H9 (cell line): ENCODE measurements around the gene CCK. TPM values are rescaled to one million over a fixed set of nuclear protein-coding genes. Genes with fewer than 3 reads are reported as not detected.

Experiments used
- DNase-seq: peaks from one replicate; pipeline ENCODE4 v3.0.0-alpha.2; 2017
- H2AFZ ChIP-seq: one replicate; pipeline ENCODE4 v1.6.1; 2013; ENCODE audit warnings: mild to moderate bottlenecking, low read length, control low read depth, moderate library complexity
- H2AK5ac ChIP-seq: 2 replicates; pipeline ENCODE4 v1.6.1; 2013; ENCODE audit warnings: low read length, control low read depth, mixed read lengths; ENCODE audit not compliant: insufficient read length
- H2BK120ac ChIP-seq: one replicate; pipeline ENCODE4 v1.6.1; 2013; ENCODE audit warnings: low read depth, mild to moderate bottlenecking, low read length, control low read depth, inconsistent platforms; ENCODE audit not compliant: poor library complexity, severe bottlenecking
- H2BK12ac ChIP-seq: 2 replicates; pipeline ENCODE4 v1.6.1; 2013; ENCODE audit warnings: low read length, control low read depth, mixed read lengths, low read depth; ENCODE audit not compliant: insufficient read length
- H2BK15ac ChIP-seq: 2 replicates; pipeline ENCODE4 v1.6.1; 2013; ENCODE audit warnings: low read depth, low read length, control low read depth
- H2BK20ac ChIP-seq: one replicate; pipeline ENCODE4 v1.6.1; 2013; ENCODE audit warnings: low read depth, mild to moderate bottlenecking, low read length, control low read depth, inconsistent platforms; ENCODE audit not compliant: poor library complexity, severe bottlenecking
- H2BK5ac ChIP-seq: 2 replicates; pipeline ENCODE4 v1.6.1; 2013; ENCODE audit warnings: low read length, control low read depth, mixed read lengths; ENCODE audit not compliant: insufficient read length
- H3K14ac ChIP-seq: 2 replicates; pipeline ENCODE4 v1.6.1; 2013; ENCODE audit warnings: low read length, control low read depth; ENCODE audit not compliant: insufficient read depth
- H3K18ac ChIP-seq: 2 replicates; pipeline ENCODE4 v1.6.1; 2013; ENCODE audit warnings: low read depth, mild to moderate bottlenecking, mixed read lengths, low read length, control low read depth; ENCODE audit not compliant: insufficient read length
- H3K23ac ChIP-seq: 2 replicates; pipeline ENCODE4 v1.6.1; 2013; ENCODE audit warnings: low read length, control low read depth, mixed read lengths, low read depth; ENCODE audit not compliant: insufficient read length
- H3K23me2 ChIP-seq: 2 replicates; pipeline ENCODE4 v1.6.1; 2013; ENCODE audit warnings: low read depth, mild to moderate bottlenecking, mixed read lengths, low read length, control low read depth; ENCODE audit not compliant: insufficient read length, poor library complexity, severe bottlenecking
- H3K27ac ChIP-seq: 2 replicates; pipeline ENCODE4 v1.5.1; 2013; ENCODE audit warnings: low read length, control low read depth, mixed read lengths, low read depth; ENCODE audit not compliant: insufficient read length
- H3K27me3 ChIP-seq: 2 replicates; pipeline ENCODE4 v1.6.1; 2013; ENCODE audit warnings: low read length, control low read depth, inconsistent platforms; ENCODE audit not compliant: insufficient read depth
- H3K4ac ChIP-seq: 2 replicates; pipeline ENCODE4 v1.6.1; 2013; ENCODE audit warnings: low read depth, mild to moderate bottlenecking, control low read depth, inconsistent platforms, low read length, moderate library complexity
- H3K4me1 ChIP-seq: 2 replicates; pipeline ENCODE4 v1.6.1; 2013; ENCODE audit warnings: low read length, control low read depth, inconsistent platforms; ENCODE audit not compliant: insufficient read depth
- H3K4me2 ChIP-seq: 2 replicates; pipeline ENCODE4 v1.6.1; 2013; ENCODE audit warnings: low read length, control low read depth, mixed read lengths; ENCODE audit not compliant: insufficient read length, insufficient read depth
- H3K56ac ChIP-seq: 2 replicates; pipeline ENCODE4 v1.6.1; 2013; ENCODE audit warnings: low read depth, mild to moderate bottlenecking, mixed read lengths, low read length, control low read depth; ENCODE audit not compliant: insufficient read length
- H3K79me1 ChIP-seq: 2 replicates; pipeline ENCODE4 v1.6.1; 2013; ENCODE audit warnings: low read depth, mild to moderate bottlenecking, moderate library complexity, low read length, control low read depth, inconsistent platforms; ENCODE audit not compliant: insufficient read depth, poor library complexity, severe bottlenecking
- H3K79me2 ChIP-seq: 2 replicates; pipeline ENCODE4 v1.6.1; 2013; ENCODE audit warnings: low read length, control low read depth, inconsistent platforms; ENCODE audit not compliant: insufficient read depth
- H3K9ac ChIP-seq: 2 replicates; pipeline ENCODE4 v1.6.1; 2013; ENCODE audit warnings: low read length, control low read depth, mixed read lengths; ENCODE audit not compliant: insufficient read length; ENCODE audit errors: extremely low read depth
- H3K9me3 ChIP-seq: one replicate; pipeline ENCODE4 v1.6.1; 2013; ENCODE audit warnings: low read depth, low read length, inconsistent platforms; ENCODE audit not compliant: control insufficient read depth
- H3T11ph ChIP-seq: one replicate; pipeline ENCODE4 v1.6.1; 2013; ENCODE audit warnings: mild to moderate bottlenecking, low read length, control low read depth, inconsistent platforms
- H4K20me1 ChIP-seq: one replicate; pipeline ENCODE4 v1.6.1; 2013; ENCODE audit not compliant: control insufficient read depth, insufficient read length, insufficient read depth
- H4K5ac ChIP-seq: 2 replicates; pipeline ENCODE4 v1.6.1; 2013; ENCODE audit warnings: low read depth, mild to moderate bottlenecking, mixed read lengths, low read length, control low read depth; ENCODE audit not compliant: insufficient read length
- H4K8ac ChIP-seq: replicated peaks from 2 replicates; pipeline ENCODE4 v1.6.1; 2013; ENCODE audit warnings: low read length, control low read depth, mixed read lengths, low read depth; ENCODE audit not compliant: insufficient read length
- H4K91ac ChIP-seq: 2 replicates; pipeline ENCODE4 v1.6.1; 2013; ENCODE audit warnings: low read depth, mild to moderate bottlenecking, moderate library complexity, mixed read lengths, low read length, control low read depth; ENCODE audit not compliant: insufficient read length
- H3K27ac Mint-ChIP-seq, 3 experiments: 2 replicates in 2 of 3; 3 replicates in 1 of 3; pipeline ENCODE4 v1.8.0; 2020 to 2021; ENCODE audit warnings: mixed read lengths in 3 of 3, mild to moderate bottlenecking in 1 of 3, moderate library complexity in 1 of 3
- H3K27me3 Mint-ChIP-seq: 2 replicates; pipeline ENCODE4 v1.8.0; 2021; ENCODE audit warnings: low read depth, mild to moderate bottlenecking, moderate library complexity, mixed read lengths
- H3K36me3 Mint-ChIP-seq, 3 experiments: 2 replicates in 2 of 3; 3 replicates in 1 of 3; pipeline ENCODE4 v1.8.0; 2020 to 2021; ENCODE audit warnings: low read depth in 3 of 3, mixed read lengths in 3 of 3; ENCODE audit not compliant: insufficient read depth in 1 of 3
- H3K4me1 Mint-ChIP-seq, 2 experiments: 2 replicates each; pipeline ENCODE4 v1.8.0; 2020; ENCODE audit warnings: mixed read lengths in 2 of 2
- H3K4me3 Mint-ChIP-seq, 2 experiments: 2 replicates in 1 of 2; 3 replicates in 1 of 2; pipeline ENCODE4 v1.8.0; 2020 to 2021; ENCODE audit warnings: mild to moderate bottlenecking in 2 of 2, mixed read lengths in 2 of 2, moderate library complexity in 1 of 2
- H3K9me3 Mint-ChIP-seq, 2 experiments: 2 replicates in 1 of 2; 3 replicates in 1 of 2; pipeline ENCODE4 v1.8.0; 2020; ENCODE audit warnings: mild to moderate bottlenecking in 2 of 2, mixed read lengths in 2 of 2, moderate library complexity in 1 of 2
- WGBS: extraction: QIAGEN DNeasy Blood & Tissue Kit; methylation state at CpG from one replicate; pipeline ENCODE4 v1.1.7; 2013; ENCODE audit warnings: missing lambda C conversion rate, low lambda C conversion rate, mixed read lengths; ENCODE audit not compliant: insufficient read length; ENCODE audit errors: extremely low coverage; 5-methylcytosine and 5-hydroxymethylcytosine counted together
- total RNA-seq: library from RNA; stranded (reverse); gene quantifications from 2 replicates; pipeline ENCODE4 v1.2.1, GENCODE V29; 2021
- TF ChIP-seq, protein P1 (sequence below): fragments of 200-600 bp; sonication (generic); conservative IDR thresholded peaks from 3 replicates; pipeline ENCODE4 v1.8.0; 2021; ENCODE audit warnings: antibody characterized with exemption, mild to moderate bottlenecking

The CCK gene
- total RNA-seq, 1 experiment from 2014 or later, result 0.37 TPM

DNA sequence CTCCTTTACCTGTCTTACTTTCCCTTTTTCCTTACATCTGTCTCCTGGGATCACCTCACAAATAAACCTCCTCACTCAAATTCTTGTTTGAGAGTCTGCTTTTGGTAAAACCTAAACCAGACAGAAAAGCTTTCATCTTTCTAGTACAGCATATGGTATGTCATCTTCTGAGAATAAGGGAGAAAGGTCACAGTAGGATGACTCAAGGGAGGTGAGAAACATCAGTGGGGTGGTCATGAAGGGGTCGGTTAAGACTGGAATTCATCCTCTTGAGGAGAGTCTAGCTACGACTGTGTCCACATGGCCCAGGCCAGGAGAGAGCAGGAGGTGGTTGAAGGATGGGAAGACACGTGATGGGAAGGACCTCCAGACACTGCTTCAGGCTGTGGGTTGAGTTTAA lies 34.8 kb upstream of the CCK start:
- H3K18ac ChIP-seq, result no peak overlapping the region
- no peak overlapping the region for H3K27ac ChIP-seq
- no peak overlapping the region for H4K5ac ChIP-seq
- no peaks in the 10 kb centered on the region for H3K9me3 ChIP-seq
- no CpG with 5 or more reads among the region's 3 CpGs for WGBS
- no peak overlapping the region for H2BK120ac ChIP-seq
- H3K27ac Mint-ChIP-seq, result no peak overlapping the region
- peaks cover 9% of the 10 kb centered on the region for H3K27me3 Mint-ChIP-seq
- no peak overlapping the region for H3K4ac ChIP-seq
- no peak overlapping the region for H3K23ac ChIP-seq
- TF ChIP-seq, protein P1, sequence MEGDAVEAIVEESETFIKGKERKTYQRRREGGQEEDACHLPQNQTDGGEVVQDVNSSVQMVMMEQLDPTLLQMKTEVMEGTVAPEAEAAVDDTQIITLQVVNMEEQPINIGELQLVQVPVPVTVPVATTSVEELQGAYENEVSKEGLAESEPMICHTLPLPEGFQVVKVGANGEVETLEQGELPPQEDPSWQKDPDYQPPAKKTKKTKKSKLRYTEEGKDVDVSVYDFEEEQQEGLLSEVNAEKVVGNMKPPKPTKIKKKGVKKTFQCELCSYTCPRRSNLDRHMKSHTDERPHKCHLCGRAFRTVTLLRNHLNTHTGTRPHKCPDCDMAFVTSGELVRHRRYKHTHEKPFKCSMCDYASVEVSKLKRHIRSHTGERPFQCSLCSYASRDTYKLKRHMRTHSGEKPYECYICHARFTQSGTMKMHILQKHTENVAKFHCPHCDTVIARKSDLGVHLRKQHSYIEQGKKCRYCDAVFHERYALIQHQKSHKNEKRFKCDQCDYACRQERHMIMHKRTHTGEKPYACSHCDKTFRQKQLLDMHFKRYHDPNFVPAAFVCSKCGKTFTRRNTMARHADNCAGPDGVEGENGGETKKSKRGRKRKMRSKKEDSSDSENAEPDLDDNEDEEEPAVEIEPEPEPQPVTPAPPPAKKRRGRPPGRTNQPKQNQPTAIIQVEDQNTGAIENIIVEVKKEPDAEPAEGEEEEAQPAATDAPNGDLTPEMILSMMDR, result no peak
- H3K9ac ChIP-seq, result no peak overlapping the region
- H2BK15ac ChIP-seq, result no peak overlapping the region
- H3K9me3 Mint-ChIP-seq, result no peaks in the 10 kb centered on the region; a peak in 2 of 5 replicates
- H2AFZ ChIP-seq, result no peak overlapping the region
- H3K4me3 Mint-ChIP-seq, result no peak overlapping the region
- no peak overlapping the region for H2BK12ac ChIP-seq
- H3K27me3 ChIP-seq, result no peaks in the 10 kb centered on the region
- no peak overlapping the region for H3K4me2 ChIP-seq
- no peaks in the 10 kb centered on the region for H3K23me2 ChIP-seq
- H4K20me1 ChIP-seq, result no peaks in the 10 kb centered on the region
- H4K91ac ChIP-seq, result no peak overlapping the region
- H3K56ac ChIP-seq, result no peak overlapping the region
- no peaks in the 10 kb centered on the region for H3K79me2 ChIP-seq
- H2AK5ac ChIP-seq, result no peak overlapping the region
- no peak overlapping the region for H2BK5ac ChIP-seq
- H3T11ph ChIP-seq, result no peak overlapping the region
- H3K4me1 Mint-ChIP-seq, result 0 out of 4 replicates have a peak, but pooled peaks cover 0 to 2% of the 10 kb centered on the region in 2 experiments
- no peak overlapping the region for H2BK20ac ChIP-seq
- H4K8ac ChIP-seq, result no peak overlapping the region
- no peak for DNase-seq
- H3K36me3 Mint-ChIP-seq, result no peaks in the 10 kb centered on the region
- H3K79me1 ChIP-seq, result no peaks in the 10 kb centered on the region
- H3K14ac ChIP-seq, result no peak overlapping the region
- no peaks in the 10 kb centered on the region for H3K4me1 ChIP-seq
